GM12878 (cell line): ENCODE measurements around the gene CR1. TPM values are rescaled to one million over a fixed set of nuclear protein-coding genes. Genes with fewer than 3 reads are reported as not detected.
"Not testable (repeated sequence)": the region's sequence is repeated elsewhere in the genome, so short reads cannot be mapped to it uniquely, and the experiment has no call there.

Experiments used
- ATAC-seq: fragments of 200-7000 bp; cut with Tn5 transposase; 3 replicates; pipeline ENCODE4 v1.9.1; 2020; ENCODE audit warnings: mild to moderate bottlenecking, moderate library complexity
- BruUV-seq: library from RNA; stranded (reverse); fragments of 400-500 nt; replicated peaks from 2 replicates; lab custom pipeline; 2021; lab: Mats Ljungman, UMichigan
- CTCF ChIA-PET: fragments of 300-600 bp; sonication (Branson Sonifier 250); formaldehyde crosslinking; extraction: SDS; loops from one replicate; lab custom pipeline; 2021; ENCODE audit warnings: inconsistent platforms; lab: Yijun Ruan, JAX
- POLR2A ChIA-PET: fragments of 350-600 bp; formaldehyde crosslinking; extraction: SDS; loops from one replicate; lab custom pipeline; 2021; ENCODE audit warnings: inconsistent platforms; lab: Charles Lee
- RAD21 ChIA-PET: fragments of 300-600 bp; sonication (Branson Sonifier 250); formaldehyde crosslinking; loops from one replicate; lab custom pipeline; 2023; ENCODE audit warnings: antibody characterized with exemption; ENCODE audit not compliant: unreplicated experiment; lab: Charles Lee
- SMC1A ChIA-PET: fragments of 300-600 bp; sonication (Branson Sonifier 250); formaldehyde crosslinking; loops from one replicate; lab custom pipeline; 2023; ENCODE audit not compliant: unreplicated experiment, uncharacterized antibody; lab: Charles Lee
- DNase-seq: peaks from one replicate; pipeline ENCODE4 v3.0.0-alpha.2; 2011; ENCODE audit warnings: low read depth, low spot score
- FAIRE-seq: peaks from 3 replicates; lab custom pipeline; 2011; peaks lifted over from hg19 to GRCh38; lab: Jason Lieb, UNC
- H2AFZ ChIP-seq: 2 replicates; pipeline ENCODE4 v1.6.0; 2011; ENCODE audit warnings: low read depth, low read length, control low read depth; ENCODE audit not compliant: control insufficient read depth
- H3K27ac ChIP-seq: 2 replicates; pipeline ENCODE4 v1.5.1; 2011; ENCODE audit warnings: control low read depth; ENCODE audit not compliant: control insufficient read depth, insufficient read depth
- H3K27me3 ChIP-seq, 2 experiments: replicated peaks in 1 of 2; 2 replicates each; pipeline versions ENCODE4 v1.6.0 to v1.6.1; 2011; ENCODE audit warnings: low read length in 1 of 2; ENCODE audit not compliant: control insufficient read depth in 2 of 2, insufficient read depth in 2 of 2
- H3K36me3 ChIP-seq, 2 experiments: 2 replicates each; pipeline ENCODE4 v1.5.1; 2011; ENCODE audit warnings: low read length in 1 of 2; ENCODE audit not compliant: control insufficient read depth in 2 of 2, insufficient read depth in 2 of 2
- H3K4me1 ChIP-seq: 2 replicates; pipeline ENCODE4 v1.6.1; 2011; ENCODE audit warnings: mild to moderate bottlenecking, low read length, moderate library complexity, mixed read lengths; ENCODE audit not compliant: control insufficient read depth, insufficient read depth
- H3K4me2 ChIP-seq: 2 replicates; pipeline ENCODE4 v1.6.0; 2011; ENCODE audit warnings: control low read depth; ENCODE audit not compliant: control insufficient read depth, insufficient read depth
- H3K4me3 ChIP-seq: fragments of 200-600 bp; sonication (generic); 2 replicates; pipeline ENCODE4 v1.5.1; 2016
- H3K79me2 ChIP-seq: 2 replicates; pipeline ENCODE4 v1.6.0; 2011; ENCODE audit warnings: low read length; ENCODE audit not compliant: control insufficient read depth, insufficient read depth
- H3K9ac ChIP-seq: 2 replicates; pipeline ENCODE4 v1.8.0; 2011; ENCODE audit warnings: low read length, control low read depth, mixed read lengths; ENCODE audit not compliant: control insufficient read depth, insufficient read depth
- H3K9me3 ChIP-seq: replicated peaks from 3 replicates; pipeline ENCODE4 v1.5.1; 2011; ENCODE audit warnings: mild to moderate bottlenecking, low read length; ENCODE audit not compliant: control insufficient read depth, insufficient read depth
- H4K20me1 ChIP-seq: 2 replicates; pipeline ENCODE4 v1.6.0; 2011; ENCODE audit not compliant: control insufficient read depth, insufficient read depth
- FOXM1 ChIP-seq: IDR thresholded peaks from 2 replicates; pipeline ENCODE4 v1.6.1; 2012; ENCODE audit warnings: low read depth, mild to moderate bottlenecking, inconsistent platforms, low read length, moderate library complexity
- MYB ChIP-seq: fragments of 150-350 bp; IDR thresholded peaks from 2 replicates; pipeline ENCODE4 v1.6.1; 2014; ENCODE audit warnings: mild to moderate bottlenecking, low read depth, low read length, borderline replicate concordance
- SMC3 ChIP-seq: IDR thresholded peaks from 2 replicates; pipeline ENCODE4 v1.6.1; 2011; ENCODE audit warnings: low read length, improper control_type of control experiment, borderline replicate concordance
- WGBS: methylation state at CpG from one replicate; pipeline ENCODE4 v1.1.6; 2016; ENCODE audit warnings: low lambda C conversion rate; ENCODE audit not compliant: insufficient replicate concordance, insufficient coverage; ENCODE audit errors: missing lambda C conversion rate; 5-methylcytosine and 5-hydroxymethylcytosine counted together
- in situ Hi-C: fragments of 300-500 bp; cut with MboI; formaldehyde crosslinking; loops from 9 replicates; pipeline ENCODE4 v1.14.3; 2018; ENCODE audit warnings: mixed read lengths
- intact Hi-C: fragments of 100-400 bp; cut with micrococcal nuclease; formaldehyde crosslinking; loops from one replicate; pipeline ENCODE4 v1.14.2; 2022; ENCODE audit not compliant: unreplicated experiment
- polyA plus RNA-seq, 11 experiments: library from polyadenylated mRNA; depleted of rRNA in 4 of 11; unstranded in 6 of 11; stranded (reverse) in 5 of 11; fragments of >200 nt; fragmentation: Nextera tagmentation in 4 of 11; fragmentation: Illumina TruSeq in 1 of 11; extraction: Ambion mirVana in 4 of 11; extraction: Trizol in 1 of 11; gene quantifications; 1 replicate in 1 of 11; 2 replicates in 10 of 11; pipeline versions ENCODE4 v1.2.1 to v1.2.3, GENCODE V29; 2011 to 2016; ENCODE audit warnings: inconsistent platforms in 2 of 11, missing spikeins in 2 of 11, low read depth in 1 of 11
- total RNA-seq, 4 experiments: library from RNA; depleted of rRNA in 3 of 4; stranded (reverse); fragments of >200 nt in 3 of 4; fragmentation: Illumina TruSeq in 1 of 4; extraction: Trizol in 1 of 4; gene quantifications; 2 replicates each; pipeline versions ENCODE4 v1.2.1 to v1.2.3, GENCODE V29; 2013 to 2021
- TF ChIP-seq, protein P1 (sequence below): IDR thresholded peaks from 2 replicates; pipeline ENCODE4 v1.6.1; 2011; ENCODE audit warnings: borderline replicate concordance, low read depth, mild to moderate bottlenecking, moderate library complexity, mixed read lengths, low read length; ENCODE audit not compliant: insufficient read depth; ENCODE audit errors: extremely low read length

Gene CR1
- total and polyA plus RNA-seq, 10 of the 15 experiments (the other 5 are each of a cell fraction or from before 2014, with no cell fraction given): 0.30 to 8.0 (median 4.3) TPM

DNA sequence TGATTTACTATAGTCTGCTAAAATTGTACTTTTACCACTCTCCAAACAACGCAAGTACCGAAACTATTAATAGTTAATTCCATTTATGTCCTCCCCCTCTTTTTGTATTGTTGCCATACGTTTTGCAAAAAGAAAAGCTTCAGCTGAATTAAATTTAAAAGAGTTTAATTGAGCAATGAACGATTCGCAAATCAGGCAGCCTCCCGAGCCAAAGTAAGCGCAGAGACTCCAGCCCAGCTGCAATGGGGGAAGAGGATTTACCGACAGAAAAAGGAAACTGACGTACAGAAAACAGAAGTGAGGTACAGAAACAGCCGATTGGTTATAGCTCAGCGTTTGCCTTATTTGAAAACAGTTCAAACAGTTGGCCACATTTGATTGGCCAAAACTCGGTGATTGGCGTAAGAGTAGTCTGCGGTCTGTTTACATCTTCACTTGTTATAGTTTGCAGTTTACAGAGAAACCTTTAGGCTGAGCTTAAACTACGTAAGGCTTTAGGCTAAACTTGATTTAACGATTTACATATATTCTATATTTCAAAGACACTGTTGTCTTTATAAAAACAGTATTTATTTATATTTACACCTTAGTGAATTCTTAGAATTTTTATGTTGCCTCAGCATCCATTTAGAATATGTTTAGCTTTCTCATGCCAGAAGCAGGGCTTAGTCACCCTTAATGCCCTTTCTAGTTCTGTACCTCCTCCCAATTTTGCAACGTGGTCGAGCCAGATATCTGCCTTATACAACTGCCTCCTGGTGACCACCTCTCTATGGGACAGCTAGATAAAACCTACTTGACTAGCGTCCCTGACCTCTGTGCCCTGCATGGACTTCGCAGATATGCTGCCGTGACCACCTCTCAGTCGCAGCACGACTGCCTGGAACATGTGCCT lies 23.8 kb downstream of the CR1 start (continued):
- TF ChIP-seq, protein P1, sequence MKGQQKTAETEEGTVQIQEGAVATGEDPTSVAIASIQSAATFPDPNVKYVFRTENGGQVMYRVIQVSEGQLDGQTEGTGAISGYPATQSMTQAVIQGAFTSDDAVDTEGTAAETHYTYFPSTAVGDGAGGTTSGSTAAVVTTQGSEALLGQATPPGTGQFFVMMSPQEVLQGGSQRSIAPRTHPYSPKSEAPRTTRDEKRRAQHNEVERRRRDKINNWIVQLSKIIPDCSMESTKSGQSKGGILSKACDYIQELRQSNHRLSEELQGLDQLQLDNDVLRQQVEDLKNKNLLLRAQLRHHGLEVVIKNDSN: no peak
- TF ChIP-seq FOXM1: no peak
- TF ChIP-seq MYB: no peak
- no peak for TF ChIP-seq SMC3

GRCh38 chr1:207520400-207521345 lies 24.7 kb downstream of the CR1 start:
- POLR2A ChIA-PET, DNase-seq, H3K27me3 ChIP-seq, H3K4me3 ChIP-seq, H2AFZ ChIP-seq, FAIRE-seq, H3K27ac ChIP-seq, H4K20me1 ChIP-seq, H3K4me1 ChIP-seq, H3K36me3 ChIP-seq, H3K9ac ChIP-seq, H3K9me3 ChIP-seq, H3K4me2 ChIP-seq, H3K79me2 ChIP-seq, in situ Hi-C loops, BruUV-seq, intact Hi-C loops, ATAC-seq, RAD21 ChIA-PET: not testable (repeated sequence)
- 86% methylated on average over 10 of the region's 10 CpGs for WGBS
- ChIA-PET SMC1A (interaction anchor here (0.5 to 1.7 kb wide), 5 partner anchors 26 to 437 kb away, joined by 3 to 4 read pairs (median 3); no protein-coding TSS in a partner anchor), CTCF (interaction anchor here (0.6 kb wide), 1 partner anchor 840 kb away, joined by 3 read pairs; no protein-coding TSS in a partner anchor)

GRCh38 chr1:207525239-207525638 lies 29.3 kb downstream of the CR1 start:
- H3K79me2 ChIP-seq, POLR2A ChIA-PET, H3K9ac ChIP-seq, H3K4me2 ChIP-seq, H3K36me3 ChIP-seq, intact Hi-C loops, RAD21 ChIA-PET, DNase-seq, BruUV-seq, H3K9me3 ChIP-seq, H3K27ac ChIP-seq, H3K4me3 ChIP-seq, H3K4me1 ChIP-seq, H3K27me3 ChIP-seq, H4K20me1 ChIP-seq, in situ Hi-C loops, CTCF ChIA-PET, H2AFZ ChIP-seq, ATAC-seq, FAIRE-seq: not testable (repeated sequence)
- SMC1A ChIA-PET: interaction anchor here (1.3 kb wide), 1 partner anchor 120 kb away, joined by 3 read pairs; no protein-coding TSS in a partner anchor
- WGBS: 78% methylated on average over 3 of the region's 3 CpGs
